GM23248 (cell line): ENCODE results near the gene SLC51B.

ENCODE experiments used
- EZH2 ChIP-seq: fragments of 200-600 bp; sonication (generic); IDR thresholded peaks from 2 replicates; pipeline ENCODE4 v1.6.1; 2018; ENCODE audit warnings: antibody characterized with exemption, mild to moderate bottlenecking; ENCODE audit not compliant: insufficient read depth, poor library complexity, severe bottlenecking
- EZH2phosphoT487 ChIP-seq: fragments of 200-600 bp; sonication (generic); IDR thresholded peaks from 2 replicates; pipeline ENCODE4 v1.6.1; 2018; ENCODE audit warnings: antibody characterized with exemption, moderate library complexity, mild to moderate bottlenecking, low read depth; ENCODE audit not compliant: insufficient read depth

GRCh38 chr15:65038836-65039235 lies 6.4 kb upstream of the SLC51B start:
- TF ChIP-seq EZH2phosphoT487 = no peak
- TF ChIP-seq EZH2 = no peak
